ENCODE measurements around the gene KISS1.

KISS1 gene

DNA sequence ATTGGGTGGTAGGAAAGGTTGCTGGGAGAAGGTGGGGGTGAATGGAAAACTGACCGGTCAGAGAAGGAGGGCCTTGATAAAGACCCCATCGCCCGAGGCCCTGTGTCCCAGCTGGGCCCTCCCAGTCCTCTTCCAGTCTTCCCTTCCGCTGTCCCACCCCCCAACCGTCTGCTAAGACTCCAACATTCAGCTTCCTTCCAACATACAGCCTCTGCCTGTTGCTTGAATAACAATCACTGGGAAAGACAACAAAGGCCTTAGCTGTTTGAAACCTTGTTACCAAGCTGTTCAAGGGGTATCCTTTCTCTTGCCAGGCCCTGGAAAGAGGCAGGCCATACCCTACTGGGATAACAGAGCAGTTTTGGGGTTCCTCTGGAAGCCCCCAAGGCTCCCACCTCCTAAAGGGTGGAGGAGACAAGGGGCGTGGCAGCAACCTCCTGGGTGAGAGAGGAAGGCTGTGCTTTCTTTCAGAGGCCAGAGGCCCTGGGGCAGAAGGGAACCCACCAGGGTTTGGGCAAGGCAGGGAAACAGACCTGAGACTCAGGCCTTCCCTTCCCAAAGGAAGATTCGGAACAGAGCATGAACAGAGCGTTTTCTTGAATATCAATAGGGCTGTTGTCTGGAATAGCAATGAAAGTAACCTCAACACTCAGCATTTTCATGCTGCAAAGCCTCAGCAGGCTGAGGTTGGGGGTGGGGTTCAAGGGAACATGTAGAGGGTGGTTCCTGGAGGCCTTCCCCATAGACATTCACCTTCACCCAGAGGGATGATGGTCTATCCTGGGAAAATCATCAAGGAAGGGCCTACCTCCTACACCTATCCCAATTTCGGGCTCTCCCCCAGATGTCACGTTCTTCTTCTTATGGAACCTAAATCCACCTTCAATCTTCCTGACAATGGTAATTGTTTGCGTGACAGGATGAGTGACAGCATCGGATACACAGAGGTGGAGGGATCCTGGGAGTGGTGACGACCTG, 48.6 kb downstream of the KISS1 start:
- no peak overlapping the region for H3K4me3 ChIP-seq (ENCODE audit: low read length)

GRCh38 chr1:204146965-204147364, 49.3 kb downstream of the KISS1 start:
- no peak overlapping the region for H3K27ac ChIP-seq (ENCODE audit: low read depth, low read length)

More for the DNA sequence above, 48.6 kb downstream of the KISS1 start:
- Histone ChIP-seq H3K36me3 (ENCODE audit: control insufficient read depth, insufficient read depth, low read length) (no peaks in the 10 kb centered on the region), H3K4me1 (ENCODE audit: control insufficient read depth, insufficient read depth, low read length) (no peaks in the 10 kb centered on the region), H3K27ac (ENCODE audit: low read depth, low read length) (no peak overlapping the region), H3K9ac (ENCODE audit: low read length) (no peak overlapping the region), H3K27me3 (ENCODE audit: control insufficient read depth, insufficient read depth, low read length) (no peaks in the 10 kb centered on the region)

DNA sequence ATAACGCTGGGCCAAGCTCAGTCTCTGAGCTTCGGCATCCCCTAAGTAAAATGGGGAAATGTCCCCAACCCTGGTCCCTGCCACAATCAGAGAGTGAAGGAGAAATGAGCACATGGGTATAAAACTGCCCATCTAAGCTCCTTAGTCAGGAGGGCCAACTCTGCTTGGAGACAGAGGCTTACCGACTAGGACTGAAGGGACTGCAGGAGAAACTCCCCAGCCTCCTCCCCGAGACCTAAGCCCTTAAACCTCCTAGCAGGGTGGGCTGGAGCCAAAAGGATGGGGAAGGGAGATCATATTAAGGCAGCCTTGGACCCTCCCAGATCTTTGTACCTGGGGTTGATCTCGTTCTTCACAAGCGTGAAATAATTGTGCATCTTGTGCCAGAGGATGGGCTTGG, 50.0 kb downstream of the KISS1 start:
- no peak overlapping the region for H3K27ac ChIP-seq (ENCODE audit: low read depth, low read length)
- H3K9ac ChIP-seq (ENCODE audit: low read length): no peak overlapping the region
- no peak overlapping the region for H3K4me3 ChIP-seq (ENCODE audit: low read length)
- H3K4me1 ChIP-seq (ENCODE audit: control insufficient read depth, insufficient read depth, low read length): no peaks in the 10 kb centered on the region
- H3K36me3 ChIP-seq (ENCODE audit: control insufficient read depth, insufficient read depth, low read length): no peaks in the 10 kb centered on the region
- H3K27me3 ChIP-seq (ENCODE audit: control insufficient read depth, insufficient read depth, low read length): no peaks in the 10 kb centered on the region

More at GRCh38 chr1:204146965-204147364, 49.3 kb downstream of the KISS1 start:
- Histone ChIP-seq H3K9ac (ENCODE audit: low read length) (no peak overlapping the region), H3K27me3 (ENCODE audit: control insufficient read depth, insufficient read depth, low read length) (no peaks in the 10 kb centered on the region), H3K4me1 (ENCODE audit: control insufficient read depth, insufficient read depth, low read length) (no peaks in the 10 kb centered on the region), H3K4me3 (ENCODE audit: low read length) (no peak overlapping the region), H3K36me3 (ENCODE audit: control insufficient read depth, insufficient read depth, low read length) (no peaks in the 10 kb centered on the region)

DNA sequence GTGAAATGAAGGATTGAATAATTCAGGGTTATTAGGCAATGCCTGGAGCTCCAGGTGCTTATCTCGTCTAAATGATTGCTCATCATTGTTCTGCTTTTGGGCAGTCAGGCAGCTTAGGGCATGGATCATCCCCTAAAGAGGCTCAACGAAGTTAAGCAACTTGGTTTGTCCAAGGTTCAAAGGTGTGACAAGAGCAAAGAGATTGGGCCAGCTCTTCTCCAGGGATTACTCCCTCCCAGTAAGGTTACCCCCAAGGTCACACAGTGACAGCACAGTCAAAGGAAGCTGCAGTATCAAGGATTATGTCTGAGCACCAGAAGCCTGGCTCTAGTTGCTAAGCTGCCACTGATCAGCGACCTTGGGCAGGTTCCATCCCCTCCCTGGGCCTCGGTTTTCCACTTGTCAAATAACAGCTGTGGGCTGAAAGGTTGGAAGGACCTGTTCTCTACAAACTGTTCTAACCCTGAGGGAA, 51.2 kb downstream of the KISS1 start:
- no peaks in the 10 kb centered on the region for H3K27me3 ChIP-seq (ENCODE audit: control insufficient read depth, insufficient read depth, low read length)
- no peak overlapping the region for H3K27ac ChIP-seq (ENCODE audit: low read depth, low read length)
- H3K9ac ChIP-seq (ENCODE audit: low read length): no peak overlapping the region
- H3K36me3 ChIP-seq (ENCODE audit: control insufficient read depth, insufficient read depth, low read length): peaks cover 2% of the 10 kb centered on the region
- no peak overlapping the region for H3K4me3 ChIP-seq (ENCODE audit: low read length)
- H3K4me1 ChIP-seq (ENCODE audit: control insufficient read depth, insufficient read depth, low read length): no peaks in the 10 kb centered on the region

DNA sequence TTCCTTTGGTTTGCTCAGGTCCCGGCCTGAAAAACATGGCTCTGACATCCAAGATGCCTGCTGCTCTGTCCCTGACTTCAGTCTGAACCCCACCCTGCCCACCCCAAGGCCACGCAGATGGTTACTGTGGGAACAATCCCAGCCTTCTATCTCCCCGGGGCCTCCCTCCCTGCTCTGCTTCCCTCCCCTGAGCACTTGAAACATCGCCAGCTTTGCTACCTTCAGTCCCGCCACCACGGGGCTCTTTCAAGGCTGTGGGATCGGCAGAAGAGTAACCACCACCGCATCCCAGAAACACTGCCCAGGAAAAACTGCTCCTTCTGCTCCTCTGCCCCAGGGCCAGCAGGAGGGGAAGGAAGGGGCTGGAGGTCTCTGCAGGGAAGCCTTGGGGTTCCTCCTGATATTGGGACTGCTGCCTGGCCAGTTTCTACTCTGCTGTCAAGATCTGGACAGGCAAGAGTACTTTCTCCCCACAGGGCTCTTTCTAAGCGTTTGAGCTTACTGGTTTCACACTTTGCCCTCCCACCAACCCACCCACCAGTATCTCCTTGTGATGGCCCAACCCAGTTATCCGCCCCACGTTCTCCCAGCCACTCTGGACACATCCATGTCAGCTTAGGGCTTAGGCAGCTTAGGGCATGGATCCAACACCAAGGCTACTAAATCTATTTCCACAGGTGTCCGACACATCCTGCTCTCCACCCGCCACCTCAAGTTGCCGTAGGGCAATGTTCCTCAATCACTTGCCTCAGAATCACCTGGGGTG, 52.8 kb downstream of the KISS1 start:
- Histone ChIP-seq H3K27ac (ENCODE audit: low read depth, low read length) (no peak overlapping the region), H3K36me3 (ENCODE audit: control insufficient read depth, insufficient read depth, low read length) (peaks cover 5% of the 10 kb centered on the region)

DNA sequence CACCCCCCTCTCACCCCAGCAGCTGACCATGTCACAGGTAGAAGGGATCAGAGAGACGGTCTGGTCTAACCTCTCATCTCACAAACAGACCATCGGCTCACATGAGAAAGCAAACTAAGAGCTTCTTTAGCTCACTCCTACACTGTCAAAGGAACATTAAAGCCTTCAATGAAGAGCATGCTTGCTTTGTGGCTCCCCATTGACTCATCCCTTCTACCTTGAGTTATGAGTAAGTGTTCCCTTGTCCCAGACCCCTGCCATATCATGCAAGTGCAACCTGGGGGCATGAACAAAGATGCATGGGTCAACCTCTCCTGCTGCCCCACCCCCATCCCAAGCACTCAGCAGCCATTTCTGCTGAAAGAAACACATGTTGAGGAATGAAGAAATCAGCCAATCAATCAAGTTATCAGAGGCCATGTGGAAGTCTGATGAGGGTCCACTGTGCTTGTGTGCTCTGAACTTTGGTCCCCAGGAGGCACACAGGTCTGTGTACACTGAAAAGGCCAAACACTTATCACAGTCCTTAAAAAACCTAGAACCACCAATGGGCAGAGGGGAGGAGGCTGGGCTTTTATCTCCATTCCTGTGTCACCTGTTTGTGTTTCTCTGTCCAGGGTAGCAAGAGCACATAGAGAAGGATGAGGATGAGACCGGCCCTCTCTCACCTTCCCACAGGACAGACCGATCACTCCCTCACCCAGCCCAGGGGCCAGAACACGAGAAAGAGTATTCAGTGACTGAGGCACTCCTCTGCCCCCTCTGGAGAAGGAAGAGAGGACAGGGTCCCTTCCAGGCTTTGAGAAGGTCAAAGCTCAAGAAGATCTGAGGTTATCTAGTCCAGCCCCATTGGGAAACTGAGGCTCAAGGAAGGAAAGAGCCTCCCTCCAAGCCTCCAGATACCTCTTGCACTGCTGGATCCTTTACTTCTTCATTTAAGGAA, 54.0 kb downstream of the KISS1 start:
- Histone ChIP-seq H3K4me1 (ENCODE audit: control insufficient read depth, insufficient read depth, low read length) (no peaks in the 10 kb centered on the region), H3K27me3 (ENCODE audit: control insufficient read depth, insufficient read depth, low read length) (no peaks in the 10 kb centered on the region), H3K36me3 (ENCODE audit: control insufficient read depth, insufficient read depth, low read length) (peaks cover 5% of the 10 kb centered on the region), H3K9ac (ENCODE audit: low read length) (no peak overlapping the region), H3K27ac (ENCODE audit: low read depth, low read length) (no peak overlapping the region), H3K4me3 (ENCODE audit: low read length) (no peak overlapping the region)

More for the DNA sequence above, 52.8 kb downstream of the KISS1 start:
- H3K9ac ChIP-seq (ENCODE audit: low read length): no peak overlapping the region
- no peak overlapping the region for H3K4me3 ChIP-seq (ENCODE audit: low read length)
- H3K27me3 ChIP-seq (ENCODE audit: control insufficient read depth, insufficient read depth, low read length): no peaks in the 10 kb centered on the region
- H3K4me1 ChIP-seq (ENCODE audit: control insufficient read depth, insufficient read depth, low read length): no peaks in the 10 kb centered on the region

DNA sequence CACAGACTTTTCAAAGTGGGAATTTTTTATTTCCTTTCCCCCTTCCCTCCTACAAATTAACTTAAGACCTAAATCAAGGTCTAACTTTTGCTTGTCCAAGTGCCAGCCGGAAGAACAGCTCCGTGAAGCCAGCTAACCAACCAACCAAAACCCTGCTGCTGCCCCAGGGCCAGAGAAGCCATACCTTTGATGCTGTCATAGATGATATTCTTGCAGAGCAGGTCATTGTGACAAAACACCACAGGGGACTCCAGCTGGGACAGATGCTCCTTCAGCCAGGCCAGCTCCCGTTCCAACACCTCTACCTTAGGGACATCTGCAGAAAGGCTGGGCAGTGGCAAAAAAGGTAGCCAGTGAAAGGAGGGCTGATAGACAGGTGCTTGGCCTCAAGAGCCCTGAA, 55.2 kb downstream of the KISS1 start:
- H3K4me3 ChIP-seq (ENCODE audit: low read length): no peak overlapping the region
- no peak overlapping the region for H3K27ac ChIP-seq (ENCODE audit: low read depth, low read length)
- H3K9ac ChIP-seq (ENCODE audit: low read length): no peak overlapping the region
- no peaks in the 10 kb centered on the region for H3K27me3 ChIP-seq (ENCODE audit: control insufficient read depth, insufficient read depth, low read length)
- no peaks in the 10 kb centered on the region for H3K4me1 ChIP-seq (ENCODE audit: control insufficient read depth, insufficient read depth, low read length)
- peaks cover 5% of the 10 kb centered on the region for H3K36me3 ChIP-seq (ENCODE audit: control insufficient read depth, insufficient read depth, low read length)
